Activated T-cell treated with anti-CD3 and anti-CD28 coated beads, Interleukin-2, amount 50 U/mL, for 24 hours (primary cell): Measurements from ENCODE around the gene ARHGEF3.
"Not testable (repeated sequence)": the region's sequence is repeated elsewhere in the genome, so short reads cannot be mapped to it uniquely, and the experiment has no call there.

Experiments used
- DNase-seq: peaks from one replicate; pipeline ENCODE4 v3.0.0-alpha.2; 2020
- H3K27ac Mint-ChIP-seq: 2 replicates; pipeline ENCODE4 v1.8.0; 2020; ENCODE audit warnings: mild to moderate bottlenecking, mixed read lengths
- H3K27me3 Mint-ChIP-seq: 2 replicates; pipeline ENCODE4 v1.8.0; 2020; ENCODE audit warnings: mixed read lengths
- H3K36me3 Mint-ChIP-seq: 2 replicates; pipeline ENCODE4 v1.8.0; 2020; ENCODE audit warnings: low read depth, mixed read lengths
- H3K4me1 Mint-ChIP-seq: 2 replicates; pipeline ENCODE4 v1.8.0; 2020; ENCODE audit warnings: low read depth, mixed read lengths
- H3K4me3 Mint-ChIP-seq: 2 replicates; pipeline ENCODE4 v1.8.0; 2020; ENCODE audit warnings: mild to moderate bottlenecking, moderate library complexity, mixed read lengths
- H3K9me3 Mint-ChIP-seq: 2 replicates; pipeline ENCODE4 v1.8.0; 2020; ENCODE audit warnings: mixed read lengths

The ARHGEF3 gene

DNA sequence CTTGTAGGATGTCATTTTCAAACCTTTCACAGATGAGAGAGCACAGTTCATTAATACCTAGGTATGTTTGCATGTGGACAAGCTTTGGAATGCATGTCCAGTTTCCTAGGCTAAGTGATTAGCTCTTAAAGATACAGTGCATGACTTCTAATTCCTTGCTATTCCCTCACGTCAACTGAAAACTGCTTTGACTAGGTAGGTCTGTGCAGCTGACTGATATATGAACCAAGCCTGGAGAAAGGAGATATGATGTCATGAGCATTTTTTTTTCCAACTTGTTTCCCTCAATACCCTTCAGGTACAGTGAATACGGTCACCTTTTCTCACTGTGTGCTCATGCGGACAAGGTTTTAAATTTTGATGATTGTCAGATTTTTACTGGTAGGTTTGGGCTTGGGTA lies 77.1 kb downstream of the ARHGEF3 start:
- DNase-seq = no peak
- H3K27me3 Mint-ChIP-seq = no peaks in the 10 kb centered on the region
- peaks cover 3% of the 10 kb centered on the region for H3K9me3 Mint-ChIP-seq
- peak overlapping the region; percentile 44 for H3K4me3 Mint-ChIP-seq
- H3K36me3 Mint-ChIP-seq = peaks cover 84% of the 10 kb centered on the region
- H3K4me1 Mint-ChIP-seq = peaks cover 66% of the 10 kb centered on the region
- H3K27ac Mint-ChIP-seq = peak overlapping the region; percentile 84

DNA sequence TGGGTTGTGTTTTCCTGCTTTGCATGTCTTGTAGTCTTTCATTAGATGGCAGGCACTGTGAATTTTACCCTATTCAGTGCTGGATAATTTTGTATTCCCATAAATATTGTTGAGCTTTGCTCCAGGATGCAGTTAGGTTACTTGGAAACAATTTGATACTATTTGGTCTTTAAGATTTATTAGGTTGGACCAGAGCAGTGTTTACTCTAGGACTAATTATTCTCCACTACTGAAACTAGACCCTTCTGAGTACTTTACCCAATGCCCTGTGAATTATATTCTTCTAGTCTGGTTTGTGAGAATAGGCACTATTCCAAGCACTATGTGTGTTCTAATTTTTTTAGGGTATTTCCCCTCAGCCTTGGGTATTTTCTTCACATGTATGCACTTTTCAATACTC lies 80.9 kb downstream of the ARHGEF3 start:
- peaks cover 46% of the 10 kb centered on the region for H3K4me1 Mint-ChIP-seq
- H3K27ac Mint-ChIP-seq = no peak overlapping the region
- no peak overlapping the region for H3K4me3 Mint-ChIP-seq
- H3K36me3 Mint-ChIP-seq = peaks cover 50% of the 10 kb centered on the region
- DNase-seq = no peak
- H3K27me3 Mint-ChIP-seq = no peaks in the 10 kb centered on the region
- peaks cover 3% of the 10 kb centered on the region for H3K9me3 Mint-ChIP-seq

DNA sequence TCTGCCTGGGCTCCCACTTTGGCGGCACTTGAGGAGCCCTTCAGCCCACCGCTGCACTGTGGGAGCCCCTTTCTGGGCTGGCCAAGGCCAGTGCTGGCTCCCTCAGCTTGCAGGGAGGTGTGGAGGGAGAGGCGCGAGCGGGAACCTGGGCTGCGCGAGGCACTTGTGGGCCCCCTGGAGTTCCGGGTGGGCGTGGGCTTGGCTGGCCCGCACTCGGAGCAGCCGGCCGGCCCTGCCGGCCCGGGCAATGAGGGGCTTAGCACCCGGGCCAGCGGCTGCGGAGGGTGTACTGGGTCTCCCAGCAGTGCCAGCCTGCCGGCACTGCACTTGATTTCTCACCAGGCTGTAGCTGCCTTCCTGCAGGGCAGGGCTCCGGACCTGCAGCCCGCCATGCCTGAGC lies 82.9 kb downstream of the ARHGEF3 start:
- not testable (repeated sequence) for DNase-seq, H3K9me3 Mint-ChIP-seq, H3K27ac Mint-ChIP-seq, H3K4me3 Mint-ChIP-seq, H3K27me3 Mint-ChIP-seq
- Mint-ChIP-seq H3K36me3 (peaks cover 30% of the 10 kb centered on the region), H3K4me1 (peaks cover 31% of the 10 kb centered on the region)

DNA sequence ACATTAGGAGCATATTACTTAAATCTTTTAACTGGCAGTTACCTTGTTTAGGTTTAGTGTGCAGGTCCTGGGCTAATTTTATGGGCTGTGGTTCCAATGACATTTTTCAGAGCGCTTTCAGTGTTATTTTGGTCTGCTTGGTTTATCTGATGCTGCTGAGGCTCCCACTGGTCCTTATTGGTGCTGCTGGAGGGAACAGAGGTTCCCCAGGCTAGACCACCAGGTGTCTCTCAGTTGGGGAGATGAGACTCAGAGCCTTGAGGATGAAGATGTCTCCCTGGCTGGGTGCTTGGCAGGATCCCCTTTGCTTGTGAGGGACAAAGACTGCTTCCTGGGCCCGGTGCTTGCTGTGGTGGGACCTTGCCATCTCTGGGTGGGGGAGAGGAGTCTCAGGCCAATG lies 90.4 kb downstream of the ARHGEF3 start:
- Mint-ChIP-seq H3K4me3 (no peak overlapping the region), H3K27me3 (no peaks in the 10 kb centered on the region), H3K36me3 (no peaks in the 10 kb centered on the region), H3K27ac (no peak overlapping the region), H3K9me3 (peaks cover 4% of the 10 kb centered on the region), H3K4me1 (no peaks in the 10 kb centered on the region)
- DNase-seq = no peak

DNA sequence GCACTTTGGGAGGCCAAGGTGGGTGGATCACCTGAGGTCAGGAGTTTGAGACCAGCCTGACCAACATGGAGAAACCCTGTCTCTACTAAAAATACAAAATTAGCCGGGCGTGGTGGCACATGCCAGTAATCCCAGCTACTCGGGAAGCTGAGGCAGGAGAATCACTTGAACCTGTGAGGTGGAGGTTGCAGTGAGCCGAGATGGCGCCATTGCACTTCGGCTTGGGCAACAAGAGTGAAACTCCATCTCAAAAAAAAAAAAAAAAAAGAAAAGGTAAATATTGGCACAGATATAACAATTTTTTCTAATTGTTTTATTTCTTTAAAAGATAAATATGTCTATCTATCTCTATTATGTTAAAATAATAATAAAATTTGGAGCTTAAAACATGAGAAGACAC lies 94.3 kb downstream of the ARHGEF3 start:
- H3K9me3 Mint-ChIP-seq, H3K4me3 Mint-ChIP-seq, H3K27me3 Mint-ChIP-seq, DNase-seq, H3K36me3 Mint-ChIP-seq, H3K27ac Mint-ChIP-seq: not testable (repeated sequence)
- H3K4me1 Mint-ChIP-seq = peaks cover 17% of the 10 kb centered on the region

DNA sequence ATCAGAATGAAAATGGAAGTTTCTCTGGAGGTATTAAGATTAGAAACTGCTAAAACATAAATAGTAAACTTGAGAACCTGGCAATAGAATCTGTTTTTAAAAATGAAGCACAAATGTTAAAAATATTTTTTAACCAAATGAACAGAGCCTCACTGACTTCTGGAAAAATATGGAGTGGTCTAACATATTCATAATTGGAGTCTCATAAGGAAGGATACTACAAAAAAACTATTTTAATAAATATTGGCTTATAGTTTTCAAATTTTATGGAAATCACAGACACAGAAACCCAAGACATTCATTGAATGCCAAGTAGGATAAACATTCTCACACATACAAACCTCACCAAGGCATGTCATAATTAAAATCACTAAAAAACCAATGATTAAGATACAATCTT lies 95.1 kb downstream of the ARHGEF3 start:
- no peak overlapping the region for H3K27ac Mint-ChIP-seq
- H3K27me3 Mint-ChIP-seq = no peaks in the 10 kb centered on the region
- H3K4me1 Mint-ChIP-seq = peaks cover 17% of the 10 kb centered on the region
- no peaks in the 10 kb centered on the region for H3K9me3 Mint-ChIP-seq
- no peak for DNase-seq
- no peaks in the 10 kb centered on the region for H3K36me3 Mint-ChIP-seq
- no peak overlapping the region for H3K4me3 Mint-ChIP-seq

DNA sequence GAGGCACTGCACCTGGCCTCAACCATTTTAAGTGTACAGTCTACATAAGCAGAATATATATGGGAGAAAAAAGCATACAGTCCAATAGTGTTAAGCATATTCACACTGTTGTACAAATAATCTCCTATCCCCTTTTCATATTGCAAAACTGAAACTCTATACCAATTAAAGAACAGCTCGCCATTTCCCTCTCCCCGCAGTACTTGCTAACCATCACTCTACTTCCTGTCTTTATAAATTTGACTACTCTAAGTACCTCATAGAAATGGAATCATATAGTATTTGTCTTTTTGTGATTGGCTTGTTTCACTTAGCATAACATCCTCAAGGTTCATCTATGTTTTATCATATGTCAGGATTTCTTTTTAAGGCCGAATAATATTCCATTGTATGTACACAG lies 97.0 kb downstream of the ARHGEF3 start:
- H3K36me3 Mint-ChIP-seq = no peaks in the 10 kb centered on the region
- H3K9me3 Mint-ChIP-seq = no peaks in the 10 kb centered on the region
- peak overlapping the region; percentile 3 for H3K27ac Mint-ChIP-seq
- DNase-seq = no peak
- H3K4me3 Mint-ChIP-seq = no peak overlapping the region
- H3K4me1 Mint-ChIP-seq = peaks cover 20% of the 10 kb centered on the region
- no peaks in the 10 kb centered on the region for H3K27me3 Mint-ChIP-seq

DNA sequence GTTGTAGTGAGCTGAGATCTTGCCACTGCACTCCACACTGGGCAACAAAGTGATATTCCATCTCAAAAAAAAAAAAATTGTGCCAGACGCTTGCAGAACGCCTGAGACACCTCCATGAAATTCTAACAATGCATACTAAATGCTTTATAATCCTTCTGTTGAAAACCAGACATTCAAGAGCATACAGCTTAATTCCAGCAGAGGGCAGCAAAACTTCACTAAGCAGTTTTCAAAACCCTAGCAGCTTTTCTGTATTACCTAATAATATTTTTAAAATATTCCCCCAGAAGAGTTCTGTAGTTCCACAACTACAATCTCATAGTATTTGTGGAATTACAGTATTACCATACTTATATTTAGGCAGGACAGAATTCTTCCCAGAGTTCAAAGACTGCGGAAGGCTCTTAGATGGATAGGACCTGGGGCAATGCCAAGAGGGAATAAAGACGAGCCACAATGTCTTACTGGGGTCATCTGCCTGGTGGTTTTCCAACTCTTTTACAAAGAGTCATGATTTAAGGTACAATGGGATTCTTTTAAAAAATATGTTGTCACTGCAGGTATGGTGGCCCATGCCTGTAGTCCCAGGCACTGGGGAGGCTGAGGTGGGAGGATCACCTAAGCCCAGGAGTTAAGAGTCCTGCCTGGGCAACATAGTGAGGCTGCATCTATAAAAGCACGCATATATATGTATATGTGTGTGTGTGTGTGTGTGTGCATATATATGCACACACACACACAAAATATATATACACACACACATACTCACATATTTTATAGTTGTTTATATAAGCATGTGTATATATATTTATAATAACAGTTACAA lies 99.0 kb downstream of the ARHGEF3 start:
- no peaks in the 10 kb centered on the region for H3K36me3 Mint-ChIP-seq

DNA sequence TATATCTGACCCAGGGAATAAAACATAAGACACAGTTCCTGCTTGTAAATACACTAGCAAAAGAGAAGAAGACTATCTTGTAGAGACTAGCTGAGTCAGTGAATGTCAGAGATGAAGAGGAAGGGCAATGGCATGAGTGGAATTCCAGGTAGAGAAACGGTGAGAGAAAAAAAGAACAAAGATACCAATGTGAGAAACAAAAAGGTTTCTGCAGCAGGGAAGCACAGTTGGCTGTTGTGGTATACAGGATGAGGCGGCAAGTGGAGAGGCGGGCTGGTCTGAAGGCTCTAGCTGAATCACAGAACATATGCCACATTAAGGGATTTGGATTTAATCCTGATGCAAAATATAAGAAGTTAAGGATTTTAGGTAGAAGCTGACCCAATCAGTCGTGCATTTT lies 101.6 kb downstream of the ARHGEF3 start:
- no peak for DNase-seq
- H3K36me3 Mint-ChIP-seq = no peaks in the 10 kb centered on the region
- peaks cover 29% of the 10 kb centered on the region for H3K4me1 Mint-ChIP-seq
- no peaks in the 10 kb centered on the region for H3K27me3 Mint-ChIP-seq
- H3K27ac Mint-ChIP-seq = no peak overlapping the region
- no peak overlapping the region for H3K4me3 Mint-ChIP-seq
- no peaks in the 10 kb centered on the region for H3K9me3 Mint-ChIP-seq

More for the DNA sequence above, 99.0 kb downstream of the ARHGEF3 start:
- H3K27me3 Mint-ChIP-seq = no peaks in the 10 kb centered on the region
- no peaks in the 10 kb centered on the region for H3K9me3 Mint-ChIP-seq
- H3K4me3 Mint-ChIP-seq = no peak overlapping the region
- peaks cover 20% of the 10 kb centered on the region for H3K4me1 Mint-ChIP-seq
- DNase-seq = no peak
- no peak overlapping the region for H3K27ac Mint-ChIP-seq

DNA sequence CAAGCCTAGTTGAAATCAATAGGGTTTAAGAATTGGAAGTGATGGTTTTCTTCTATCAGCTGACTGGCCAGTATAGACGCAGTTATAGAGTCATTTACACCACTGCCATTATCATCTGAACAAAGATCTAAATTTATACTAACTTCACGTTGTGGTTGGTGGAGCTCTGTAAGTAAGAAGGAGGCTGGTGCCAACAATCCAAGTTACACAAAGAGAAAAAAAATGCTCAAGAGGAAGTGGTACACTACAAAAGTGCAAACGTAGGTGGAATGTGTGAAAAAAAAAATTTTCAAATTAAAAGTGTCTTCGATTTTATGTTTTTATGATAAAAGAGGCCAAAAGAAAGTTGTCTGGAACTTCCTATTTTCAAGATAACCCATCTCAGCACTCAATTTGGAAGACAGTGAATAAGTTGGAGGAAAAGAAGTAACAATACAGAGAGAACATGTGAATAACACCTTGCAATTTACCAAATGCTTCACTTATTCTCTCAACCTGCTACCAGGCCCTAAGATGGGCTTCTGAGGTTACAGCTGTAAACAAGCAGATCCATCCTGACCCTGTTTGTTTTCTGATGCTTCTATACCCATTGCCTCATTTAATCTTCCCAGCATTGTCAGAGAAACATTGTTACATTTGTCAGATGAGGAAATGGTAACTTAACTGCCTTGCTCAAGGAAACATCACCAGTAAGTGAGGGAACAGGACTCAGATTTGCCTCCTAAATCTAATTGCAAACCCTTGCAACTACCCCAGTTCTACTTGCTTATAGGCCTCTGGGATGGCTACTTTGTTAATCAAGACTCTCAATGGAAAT lies 106.7 kb downstream of the ARHGEF3 start:
- Mint-ChIP-seq H3K9me3 (no peaks in the 10 kb centered on the region), H3K27ac (peak overlapping the region; percentile 53), H3K4me3 (peak overlapping the region; percentile 3), H3K27me3 (no peaks in the 10 kb centered on the region), H3K4me1 (peaks cover 48% of the 10 kb centered on the region), H3K36me3 (no peaks in the 10 kb centered on the region)
- no peak for DNase-seq

DNA sequence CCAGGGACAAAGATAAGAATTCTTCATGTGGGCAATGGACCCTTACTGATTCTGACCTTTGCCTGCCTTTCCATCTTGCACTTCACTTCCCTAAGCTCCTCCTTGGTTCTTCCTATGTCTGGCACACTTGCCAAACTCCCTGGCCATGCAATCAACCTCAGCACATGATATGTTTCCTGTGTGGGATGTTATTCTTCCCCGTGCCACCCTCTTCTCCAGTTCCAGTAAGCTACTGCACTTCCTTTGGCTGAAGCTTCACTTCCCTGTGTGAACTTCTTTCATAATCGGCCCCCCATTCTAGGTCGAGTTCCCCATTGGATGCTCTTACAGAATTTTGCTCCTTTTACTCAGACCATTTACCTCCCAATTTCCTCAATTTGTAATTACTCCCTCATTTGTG lies 108.0 kb downstream of the ARHGEF3 start:
- no peak overlapping the region for H3K4me3 Mint-ChIP-seq
- no peaks in the 10 kb centered on the region for H3K36me3 Mint-ChIP-seq
- peak overlapping the region; percentile 6 for H3K27ac Mint-ChIP-seq
- H3K27me3 Mint-ChIP-seq = no peaks in the 10 kb centered on the region
- DNase-seq = no peak
- H3K4me1 Mint-ChIP-seq = peaks cover 46% of the 10 kb centered on the region
- H3K9me3 Mint-ChIP-seq = no peaks in the 10 kb centered on the region

DNA sequence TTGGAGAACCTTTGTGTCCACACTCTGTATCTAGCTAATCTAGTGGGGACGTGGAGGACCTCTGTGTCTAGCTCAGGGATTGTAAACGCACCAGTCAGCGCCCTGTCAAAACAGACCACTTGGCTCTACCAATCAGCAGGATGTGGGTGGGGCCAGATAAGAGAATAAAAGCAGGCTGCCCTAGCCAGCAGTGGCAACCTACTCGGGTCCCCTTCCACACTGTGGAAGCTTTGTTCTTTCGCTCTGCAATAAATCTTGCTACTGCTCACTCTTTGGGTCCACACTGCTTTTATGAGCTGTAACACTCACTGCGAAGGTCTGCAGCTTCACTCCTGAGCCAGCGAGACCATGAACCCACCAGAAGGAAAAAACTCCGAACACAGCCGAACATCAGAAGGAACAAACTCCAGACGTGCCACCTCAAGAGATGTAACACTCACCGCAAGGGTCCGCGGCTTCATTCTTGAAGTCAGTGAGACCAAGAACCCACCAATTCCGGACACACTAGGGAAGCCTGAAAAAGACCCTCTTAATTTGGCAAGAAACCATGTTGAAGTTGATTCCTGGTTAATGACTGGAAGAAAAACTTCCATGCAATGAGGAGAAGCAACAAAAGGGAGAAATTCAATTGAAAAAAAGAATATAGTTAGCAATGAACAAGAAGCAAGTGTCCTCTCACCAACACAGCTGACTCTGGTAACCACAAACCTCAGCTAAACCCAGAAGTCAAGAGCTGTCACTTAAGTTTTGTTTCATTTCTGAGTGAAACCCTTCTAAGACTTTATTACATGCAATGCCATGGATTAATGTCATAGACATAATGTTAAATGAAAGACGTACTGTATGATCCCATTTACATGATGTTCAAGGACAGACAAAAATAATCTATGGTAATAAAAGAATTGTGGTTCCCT lies 109.0 kb downstream of the ARHGEF3 start:
- not testable (repeated sequence) for H3K9me3 Mint-ChIP-seq, H3K36me3 Mint-ChIP-seq, DNase-seq, H3K27me3 Mint-ChIP-seq
- H3K4me3 Mint-ChIP-seq = peak overlapping the region; percentile 74
- peak overlapping the region; percentile 45 for H3K27ac Mint-ChIP-seq
- H3K4me1 Mint-ChIP-seq = peaks cover 51% of the 10 kb centered on the region

DNA sequence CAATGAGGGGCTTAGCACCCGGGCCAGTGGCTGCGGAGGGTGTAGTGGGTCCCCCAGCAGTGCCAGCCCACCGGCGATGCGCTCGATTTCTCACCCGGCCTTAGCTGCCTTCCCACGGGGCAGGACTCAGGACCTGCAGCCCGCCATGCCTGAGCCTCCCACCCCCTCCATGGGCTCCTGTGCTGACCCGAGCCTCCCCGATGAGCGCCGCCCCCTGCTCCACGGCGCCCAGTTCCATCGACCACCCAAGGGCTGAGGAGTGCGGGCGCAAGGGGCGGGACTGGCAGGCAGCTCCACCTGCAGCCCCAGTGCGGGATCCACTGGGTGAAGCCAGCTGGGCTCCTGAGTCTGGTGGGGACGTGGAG lies 109.8 kb downstream of the ARHGEF3 start:
- H3K36me3 Mint-ChIP-seq, DNase-seq, H3K9me3 Mint-ChIP-seq, H3K27me3 Mint-ChIP-seq, H3K27ac Mint-ChIP-seq, H3K4me3 Mint-ChIP-seq: not testable (repeated sequence)
- H3K4me1 Mint-ChIP-seq = peaks cover 51% of the 10 kb centered on the region

DNA sequence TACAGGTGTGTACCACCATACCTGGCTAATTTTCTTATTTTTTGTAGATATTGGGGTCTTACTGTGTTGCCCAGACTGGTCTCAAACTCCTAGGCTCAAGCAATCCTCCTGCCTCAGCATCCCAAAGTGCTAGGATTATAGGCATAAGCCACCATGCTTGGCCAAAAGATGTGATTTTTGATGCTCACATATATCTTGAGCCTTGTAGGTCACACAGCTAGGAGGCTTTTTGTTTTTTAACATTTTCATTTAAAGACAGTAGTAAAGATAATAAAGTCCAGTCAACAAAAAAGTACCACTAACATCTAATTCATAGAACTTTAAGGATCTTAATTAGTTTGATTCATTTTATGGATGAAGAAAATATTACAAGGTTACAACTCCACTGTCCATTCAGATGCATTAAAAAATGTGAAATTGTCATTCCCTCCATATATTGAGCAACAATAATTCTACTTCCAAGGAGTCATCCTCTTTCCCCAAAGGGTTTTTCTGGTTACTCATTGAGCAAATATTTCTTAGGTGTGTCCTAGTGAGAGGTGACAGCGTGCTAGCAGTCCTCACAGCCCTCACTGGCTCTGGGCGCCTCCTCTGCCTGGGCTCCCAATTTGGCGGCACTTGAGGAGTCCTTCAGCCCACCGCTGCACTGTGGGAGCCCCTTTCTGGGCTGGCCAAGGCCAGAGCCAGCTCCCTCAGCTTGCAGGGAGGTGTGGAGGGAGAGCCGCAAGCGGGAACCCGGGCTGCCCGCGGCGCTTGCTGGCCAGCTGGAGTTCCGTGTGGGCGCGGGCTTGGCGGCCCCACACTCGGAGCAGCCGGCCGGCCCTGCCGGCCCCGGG lies 110.4 kb downstream of the ARHGEF3 start:
- no peaks in the 10 kb centered on the region for H3K36me3 Mint-ChIP-seq
- H3K4me3 Mint-ChIP-seq = no peak overlapping the region
- peaks cover 47% of the 10 kb centered on the region for H3K4me1 Mint-ChIP-seq
- H3K27ac Mint-ChIP-seq = no peak overlapping the region
- no peaks in the 10 kb centered on the region for H3K27me3 Mint-ChIP-seq
- DNase-seq = no peak
- no peaks in the 10 kb centered on the region for H3K9me3 Mint-ChIP-seq
